Stimulated activated CD4-positive, alpha-beta T cell treated with anti-CD3 and anti-CD28 coated beads, Interleukin-4, amount 100 ng/mL, for 48 hours (primary cell): ENCODE results near the gene PYY.
"Not testable (repeated sequence)": the region's sequence is repeated elsewhere in the genome, so short reads cannot be mapped to it uniquely, and the experiment has no call there.

Source experiments
- DNase-seq, 2 donors: peaks; one replicate each; pipeline ENCODE4 v3.0.0-alpha.2; 2020; ENCODE audit warnings: low read depth in 2 of 2

PYY gene

DNA sequence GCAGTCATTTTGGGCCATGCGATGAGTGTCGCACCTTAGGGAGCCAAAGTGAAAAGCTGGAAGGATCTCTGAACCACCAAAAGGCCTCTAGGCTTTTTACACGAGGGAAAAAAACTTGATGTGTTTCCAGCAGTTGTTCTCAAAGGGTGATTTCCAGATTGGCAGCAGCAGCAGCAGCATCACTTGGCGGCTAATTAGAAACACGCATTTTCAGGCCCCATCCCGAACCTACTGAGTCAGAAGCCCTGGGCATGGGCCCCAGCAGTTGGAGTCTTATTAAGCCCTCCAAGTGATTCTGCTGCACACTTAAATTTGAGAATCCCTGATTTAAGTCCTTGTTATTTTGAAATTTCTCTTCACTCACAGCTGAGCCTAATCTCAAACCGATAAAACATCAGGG, 25.3 kb upstream of the PYY start:
- DNase-seq, result no peak

DNA sequence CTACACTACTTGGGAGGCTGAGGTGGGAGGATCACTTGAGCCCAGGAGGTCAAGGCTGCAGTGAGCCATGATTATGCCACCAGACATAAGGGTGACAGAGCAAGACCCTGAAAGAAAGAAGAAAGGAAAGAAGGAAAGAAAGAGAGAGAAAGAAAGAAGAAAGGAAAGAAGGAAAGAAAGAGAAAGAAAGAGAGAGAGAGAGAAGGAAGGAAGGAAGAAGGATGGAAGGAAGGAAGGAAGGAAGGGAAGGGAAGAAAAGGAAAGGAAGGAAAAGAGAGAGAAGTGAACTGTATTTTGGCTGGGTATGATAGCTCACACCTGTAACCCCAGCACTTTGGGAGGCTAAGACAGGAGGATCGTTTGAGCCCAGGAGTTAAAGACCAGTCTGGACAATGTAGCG, 24.3 kb upstream of the PYY start:
- DNase-seq, result no peak

DNA sequence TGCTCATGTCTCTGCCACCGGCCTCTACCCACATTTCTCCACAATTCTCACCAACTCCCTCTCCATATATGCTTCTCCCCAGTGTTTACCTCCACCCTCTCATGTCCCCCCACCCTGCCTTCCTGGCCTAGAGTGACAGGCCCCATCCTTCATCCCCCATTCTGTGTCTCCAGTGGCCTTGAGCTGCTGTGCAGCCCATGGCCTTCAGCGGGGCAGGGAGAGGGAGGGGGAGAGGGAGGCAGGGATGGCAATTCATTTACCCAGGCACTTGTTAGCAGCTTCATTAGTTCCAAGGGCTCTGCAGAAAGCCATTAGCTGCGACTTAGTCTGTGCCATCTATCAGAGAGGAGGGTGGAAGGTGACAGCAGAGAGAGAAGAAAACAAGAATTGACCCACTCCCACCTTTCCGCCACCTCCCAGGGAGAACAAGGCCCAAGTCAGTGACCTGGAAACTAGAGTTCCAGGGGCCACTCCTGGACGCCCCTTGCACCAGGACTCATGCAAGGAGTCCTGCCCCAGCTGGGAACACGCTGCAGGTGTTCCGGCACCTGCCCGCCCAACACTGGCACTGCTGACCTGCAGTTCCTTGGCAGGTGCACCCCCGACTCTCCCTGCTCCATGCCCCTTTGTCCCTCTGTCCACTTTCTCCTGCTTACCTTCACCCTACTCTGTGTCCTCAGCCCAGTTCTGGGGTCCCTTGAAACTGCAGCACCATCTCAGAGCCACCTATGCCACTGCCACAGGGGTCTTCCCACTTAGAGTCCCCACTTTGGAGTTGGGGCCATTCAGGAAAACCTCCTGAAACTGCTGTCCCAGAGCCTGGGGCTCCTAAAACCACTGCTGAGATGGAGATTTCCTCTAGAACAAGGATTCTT, 23.5 kb upstream of the PYY start:
- DNase-seq, result no peak

DNA sequence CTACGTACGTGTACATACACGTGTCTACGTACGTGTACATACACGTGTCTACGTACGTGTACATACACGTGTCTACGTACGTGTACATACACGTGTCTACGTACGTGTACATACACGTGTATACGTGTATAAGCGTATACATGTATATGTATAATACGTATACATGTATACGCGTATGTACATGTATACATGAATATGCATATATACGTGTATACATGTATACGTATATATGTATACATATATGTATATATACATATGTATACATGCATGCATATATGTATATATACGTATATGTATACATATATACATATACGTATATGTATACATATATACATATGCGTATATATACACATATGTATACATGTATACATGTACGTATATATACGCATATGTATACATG, 22.2 kb upstream of the PYY start:
- DNase-seq, result no peak

GRCh38 chr17:43974382-43975266, 20.9 kb upstream of the PYY start:
- DNase-seq, result no peak

GRCh38 chr17:43972444-43973212, 18.9 kb upstream of the PYY start:
- DNase-seq, result not testable (repeated sequence)

GRCh38 chr17:43971436-43971835, 17.7 kb upstream of the PYY start:
- DNase-seq, result not testable (repeated sequence)

DNA sequence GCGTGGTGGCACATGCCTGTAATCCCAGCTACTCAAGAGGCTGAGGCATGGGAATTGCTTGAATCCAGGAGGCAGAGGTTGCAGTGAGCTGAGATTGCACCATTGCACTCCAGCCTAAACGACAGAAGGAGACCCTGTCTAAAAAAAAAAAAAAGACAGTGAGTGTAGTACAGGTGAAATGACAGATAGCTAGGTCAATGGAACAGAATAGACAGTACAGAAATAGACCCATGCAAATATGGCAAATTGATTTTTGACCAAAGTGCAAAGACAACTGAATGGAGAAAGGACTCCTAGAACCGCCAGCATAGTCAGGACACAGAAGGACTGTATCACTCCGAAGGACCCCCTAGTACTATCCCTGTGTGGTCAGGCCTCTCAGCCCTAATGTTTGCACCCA, 16.6 kb upstream of the PYY start:
- DNase-seq, result no peak

- no peak for DNase-seq
Measured at GRCh38 chr17:43967251-43967875, 13.6 kb upstream of the PYY start.

- no peak for DNase-seq
Measured at GRCh38 chr17:43966276-43966675, 12.5 kb upstream of the PYY start.

GRCh38 chr17:43962479-43962878, 8.7 kb upstream of the PYY start:
- DNase-seq, result no peak

GRCh38 chr17:43961954-43962353, 8.2 kb upstream of the PYY start:
- DNase-seq, result no peak

GRCh38 chr17:43961292-43961691, 7.6 kb upstream of the PYY start:
- DNase-seq, result not testable (repeated sequence)

- no peak for DNase-seq
Measured at GRCh38 chr17:43958748-43959352, 5.1 kb upstream of the PYY start.

DNA sequence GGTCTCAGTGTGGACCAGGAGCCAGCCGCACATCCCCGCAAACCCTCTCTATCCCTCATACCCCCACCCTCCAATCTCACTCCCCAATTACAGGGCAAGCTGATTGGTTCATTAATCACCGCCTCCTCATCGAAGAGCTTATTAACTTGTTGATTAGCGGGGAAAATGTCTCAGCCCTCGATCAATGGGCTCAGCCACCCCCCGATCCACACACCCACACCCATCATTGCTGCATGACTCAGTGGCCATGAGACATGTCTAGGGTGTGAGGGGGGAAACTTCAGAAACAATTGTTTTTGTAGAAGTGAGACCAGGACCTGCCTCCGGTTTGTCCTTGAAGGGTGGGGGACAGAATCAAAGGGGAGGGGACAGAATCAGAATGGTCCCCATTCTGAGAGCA, 2.5 kb upstream of the PYY start:
- no peak for DNase-seq

DNA sequence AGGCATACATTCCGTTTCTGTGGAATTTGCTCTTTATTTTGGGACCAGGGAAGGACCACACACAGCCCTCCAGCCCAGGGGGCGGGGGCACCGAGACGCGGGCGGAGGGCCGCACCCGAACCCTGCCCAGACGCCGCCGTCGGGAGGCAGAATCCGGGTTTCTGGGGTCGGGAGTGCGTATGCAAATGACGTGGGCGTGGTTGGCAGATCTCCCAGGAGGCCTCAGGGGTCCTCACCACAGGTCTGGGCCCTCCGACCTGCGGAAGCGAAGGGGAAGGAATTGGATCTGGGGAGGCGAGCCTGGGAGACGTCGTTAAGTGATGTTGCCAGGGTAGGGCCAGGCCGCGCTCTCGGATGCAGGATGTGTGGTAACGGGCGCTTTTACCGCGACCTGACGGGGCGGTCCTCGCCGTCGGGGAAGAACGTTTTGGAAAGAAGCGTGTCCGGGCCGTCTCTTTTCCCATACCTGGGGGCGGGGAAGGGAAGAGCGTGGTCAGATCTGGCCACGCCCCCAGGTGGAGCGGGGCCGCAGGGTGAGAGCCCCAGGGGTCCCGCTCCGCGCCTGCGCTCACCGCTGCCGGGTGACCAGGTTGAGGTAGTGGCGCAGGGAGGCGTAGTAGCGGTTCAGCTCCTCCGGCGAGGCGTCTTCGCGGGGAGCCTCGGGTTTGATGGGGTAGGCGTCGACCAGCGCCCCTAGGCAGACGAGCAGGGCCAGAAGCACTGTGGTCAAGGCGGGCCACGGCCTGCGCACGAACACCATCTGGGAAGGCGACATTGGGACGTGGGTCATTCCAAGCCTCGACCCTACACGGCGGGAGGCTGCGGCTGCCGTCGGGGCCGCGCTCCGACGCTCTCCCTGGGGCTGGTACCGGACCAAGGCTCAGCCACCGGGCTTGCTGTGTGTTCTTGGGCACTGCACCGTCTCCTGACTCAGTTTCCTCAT, 745 bp downstream of the PYY start:
- no peak for DNase-seq

GRCh38 chr17:43952351-43952723, 1.4 kb downstream of the PYY start:
- DNase-seq, result no peak

DNA sequence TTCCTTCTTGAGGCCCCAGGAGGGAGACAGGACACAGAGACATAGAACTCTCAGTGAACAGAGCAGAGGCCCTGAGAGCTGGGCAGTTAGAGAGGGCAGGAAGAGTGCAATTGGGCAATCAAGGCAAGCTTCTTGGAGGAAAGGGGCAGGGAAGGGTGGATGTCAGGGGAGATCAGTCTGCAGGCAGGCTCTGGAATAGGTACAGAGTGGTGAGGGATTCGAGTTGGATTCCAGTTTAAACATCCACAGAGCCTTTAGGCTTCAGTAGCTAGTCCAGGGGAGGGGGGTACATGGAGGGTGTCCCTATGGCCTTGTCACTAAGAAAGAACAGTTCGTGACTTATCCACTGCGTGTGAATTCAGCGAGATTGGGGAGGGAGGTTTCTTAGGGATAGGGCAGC, 2.0 kb downstream of the PYY start:
- no peak for DNase-seq

- DNase-seq, result no peak
Measured at GRCh38 chr17:43950554-43950953, 3.2 kb downstream of the PYY start.

GRCh38 chr17:43949781-43950180, 4.0 kb downstream of the PYY start:
- no peak for DNase-seq
